HepG2 (cell line): ENCODE results near the gene WDR91. TPM values are rescaled to one million over a fixed set of nuclear protein-coding genes. Genes with fewer than 3 reads are reported as not detected.

Source experiments
- ATAC-seq: fragments of 200-7000 bp; cut with Tn5 transposase; 3 replicates; pipeline ENCODE4 v1.9.1; 2020; ENCODE audit warnings: mild to moderate bottlenecking, moderate library complexity
- BruUV-seq: library from RNA; stranded (reverse); fragments of 400-500 nt; replicated peaks from 2 replicates; lab custom pipeline; 2021; lab: Mats Ljungman, UMichigan
- CTCF ChIA-PET: fragments of 300-600 bp; formaldehyde crosslinking; extraction: SDS; loops from one replicate; lab custom pipeline; 2021; ENCODE audit warnings: low total read pairs, inconsistent platforms, low intra/inter-chr PET ratio; lab: Yijun Ruan, JAX
- POLR2A ChIA-PET: fragments of 350-600 bp; sonication (Branson Sonifier 250); formaldehyde crosslinking; loops from one replicate; lab custom pipeline; 2020; ENCODE audit warnings: antibody characterized with exemption, inconsistent platforms; lab: Yijun Ruan, JAX
- DNase-seq: peaks from one replicate; pipeline ENCODE4 v3.0.0-alpha.2; 2015; ENCODE audit warnings: low spot score
- FAIRE-seq: peaks from 3 replicates; lab custom pipeline; 2011; peaks lifted over from hg19 to GRCh38; lab: Jason Lieb, UNC
- H2AFZ ChIP-seq: one replicate; pipeline ENCODE4 v1.6.1; 2011; ENCODE audit warnings: low read length, inconsistent platforms
- H3K27ac ChIP-seq: fragments of 300-600 bp; 3 replicates; pipeline ENCODE4 v1.8.0; 2011; ENCODE audit warnings: mixed run types, mild to moderate bottlenecking, mixed read lengths, low read length, inconsistent platforms; ENCODE audit not compliant: insufficient read depth; ENCODE audit errors: extremely low read length
- H3K27me3 ChIP-seq, 2 experiments: fragments of 200-600 bp in 1 of 2; 2 replicates in 1 of 2; 3 replicates in 1 of 2; pipeline versions ENCODE4 v1.6.0 to v1.8.0; 2011; ENCODE audit warnings: low read length in 2 of 2, mild to moderate bottlenecking in 2 of 2, moderate library complexity in 2 of 2, inconsistent platforms in 1 of 2; ENCODE audit not compliant: insufficient read depth in 2 of 2, control insufficient read depth in 1 of 2
- H3K36me3 ChIP-seq, 2 experiments: fragments of 200-600 bp in 1 of 2; replicated peaks in 1 of 2; 2 replicates in 1 of 2; 3 replicates in 1 of 2; pipeline versions ENCODE4 v1.5.1 to v1.8.0; 2011; ENCODE audit warnings: low read length in 2 of 2, inconsistent platforms in 1 of 2; ENCODE audit not compliant: insufficient read depth in 2 of 2, control insufficient read depth in 1 of 2
- H3K4me1 ChIP-seq: 2 replicates; pipeline ENCODE4 v1.5.1; 2012; ENCODE audit warnings: low read length, inconsistent platforms; ENCODE audit not compliant: insufficient read depth
- H3K4me2 ChIP-seq: 2 replicates; pipeline ENCODE4 v1.6.0; 2011; ENCODE audit warnings: low read depth, low read length, inconsistent platforms
- H3K4me3 ChIP-seq, 3 experiments: fragments of 200-600 bp in 1 of 3; sonication (generic), shearing (Covaris generic) in 1 of 3; replicated peaks in 1 of 3; 2 replicates each; pipeline ENCODE4 v1.5.1; 2011 to 2016; ENCODE audit warnings: low read length in 3 of 3, inconsistent platforms in 2 of 3, low read depth in 2 of 3, mild to moderate bottlenecking in 2 of 3, control low read depth in 1 of 3, mixed read lengths in 1 of 3; ENCODE audit not compliant: insufficient read depth in 1 of 3
- H3K79me2 ChIP-seq: one replicate; pipeline ENCODE4 v1.6.1; 2011; ENCODE audit warnings: low read length, inconsistent platforms; ENCODE audit not compliant: insufficient read depth
- H3K9ac ChIP-seq: 2 replicates; pipeline ENCODE4 v1.6.0; 2011; ENCODE audit warnings: mild to moderate bottlenecking, low read depth, low read length, inconsistent platforms; ENCODE audit not compliant: insufficient read depth
- H3K9me3 ChIP-seq: 2 replicates; pipeline ENCODE4 v1.5.1; 2012; ENCODE audit warnings: mild to moderate bottlenecking, low read length
- H4K20me1 ChIP-seq: 2 replicates; pipeline ENCODE4 v1.6.0; 2011; ENCODE audit warnings: inconsistent platforms, mild to moderate bottlenecking, low read length, moderate library complexity; ENCODE audit not compliant: insufficient read depth
- ATF7-NPFF ChIP-seq: sonication (generic); formaldehyde crosslinking; IDR thresholded peaks from 2 replicates; pipeline ENCODE4 v1.8.1; 2023; ENCODE audit warnings: mild to moderate bottlenecking, low read depth, missing genetic modification reagents, moderate library complexity
- DNMT1 ChIP-seq: sonication (generic); formaldehyde crosslinking; IDR thresholded peaks from 2 replicates; pipeline ENCODE4 v1.5.1; 2020; ENCODE audit warnings: mild to moderate bottlenecking, missing genetic modification reagents
- FOXK1 ChIP-seq: sonication (generic); formaldehyde crosslinking; IDR thresholded peaks from 2 replicates; pipeline ENCODE4 v1.4.0; 2020; ENCODE audit warnings: low read depth, missing genetic modification reagents, borderline replicate concordance
- KDM4B ChIP-seq: sonication (generic); formaldehyde crosslinking; IDR thresholded peaks from 2 replicates; pipeline ENCODE4 v1.4.0; 2020; ENCODE audit warnings: missing genetic modification reagents
- PHF5A ChIP-seq: IDR thresholded peaks from one replicate; pipeline ENCODE4 v1.6.1; 2018; ENCODE audit warnings: low read depth, missing genetic modification reagents; ENCODE audit not compliant: unreplicated experiment
- PLRG1 ChIP-seq: fragments of 450-650 bp; conservative IDR thresholded peaks from 2 replicates; pipeline ENCODE4 v1.6.1; 2016
- TAF1 ChIP-seq: sonication (generic); formaldehyde crosslinking; IDR thresholded peaks from 2 replicates; pipeline ENCODE4 v1.4.0; 2020; ENCODE audit warnings: missing genetic modification reagents
- ZNF30 ChIP-seq: sonication (generic); formaldehyde crosslinking; IDR thresholded peaks from 2 replicates; pipeline ENCODE4 v1.5.0; 2020; ENCODE audit warnings: mild to moderate bottlenecking, missing genetic modification reagents
- WGBS: methylation state at CpG from one replicate; pipeline ENCODE4 v1.1.6; 2017; ENCODE audit warnings: low lambda C conversion rate; 5-methylcytosine and 5-hydroxymethylcytosine counted together
- in situ Hi-C: cut with HindIII; loops from 2 replicates; pipeline ENCODE4 v1.10.0; 2017; ENCODE audit warnings: low pct_unique_long_range_greater_than_20kb; ENCODE audit not compliant: extremely low pct_ligation_motif_present
- intact Hi-C: fragments of 100-400 bp; cut with micrococcal nuclease; formaldehyde crosslinking; loops from one replicate; pipeline ENCODE4 v1.10.0; 2022; ENCODE audit not compliant: unreplicated experiment
- polyA plus RNA-seq, 8 experiments: library from polyadenylated mRNA; depleted of rRNA in 3 of 8; stranded (reverse) in 7 of 8; unstranded in 1 of 8; fragments of >200 nt; fragmentation: Illumina TruSeq in 4 of 8; extraction: Trizol in 4 of 8; gene quantifications; 2 replicates each; pipeline versions ENCODE4 v1.2.1 to v1.2.3, GENCODE V29; 2011 to 2016; ENCODE audit warnings: low read depth in 4 of 8, missing spikeins in 1 of 8, mixed read lengths in 1 of 8; ENCODE audit not compliant: insufficient read depth in 1 of 8
- total RNA-seq, 5 experiments: library from RNA; depleted of rRNA; stranded (reverse); fragments of >200 nt; fragmentation: Illumina TruSeq; extraction: Trizol; gene quantifications; 2 replicates each; pipeline ENCODE4 v1.2.3, GENCODE V29; 2016; ENCODE audit warnings: low read depth in 1 of 5
- TF ChIP-seq, protein P1 (sequence below): sonication (generic); formaldehyde crosslinking; IDR thresholded peaks from 2 replicates; pipeline ENCODE4 v1.4.0; 2020; ENCODE audit warnings: missing genetic modification reagents
- TF ChIP-seq, protein P2 (sequence below): sonication (generic); formaldehyde crosslinking; IDR thresholded peaks from 2 replicates; pipeline ENCODE4 v1.5.1; 2020; ENCODE audit warnings: mild to moderate bottlenecking, missing genetic modification reagents
- TF ChIP-seq, protein P3 (sequence below): sonication (generic); formaldehyde crosslinking; IDR thresholded peaks from 2 replicates; pipeline ENCODE4 v1.4.0; 2020; ENCODE audit warnings: missing genetic modification reagents, borderline replicate concordance
- TF ChIP-seq, protein P4 (sequence below): sonication (generic); formaldehyde crosslinking; IDR thresholded peaks from 2 replicates; pipeline ENCODE4 v1.9.0; 2021; ENCODE audit warnings: missing genetic modification reagents, borderline replicate concordance
- TF ChIP-seq, protein P5 (sequence below): sonication (generic); formaldehyde crosslinking; IDR thresholded peaks from 2 replicates; pipeline ENCODE4 v1.5.0; 2020; ENCODE audit warnings: mild to moderate bottlenecking, missing genetic modification reagents

The WDR91 gene
- total and polyA plus RNA-seq, 2 of the 13 experiments (the other 11 are each of a cell fraction or from before 2014, with no cell fraction given) = 11.6 to 12.1 TPM

DNA sequence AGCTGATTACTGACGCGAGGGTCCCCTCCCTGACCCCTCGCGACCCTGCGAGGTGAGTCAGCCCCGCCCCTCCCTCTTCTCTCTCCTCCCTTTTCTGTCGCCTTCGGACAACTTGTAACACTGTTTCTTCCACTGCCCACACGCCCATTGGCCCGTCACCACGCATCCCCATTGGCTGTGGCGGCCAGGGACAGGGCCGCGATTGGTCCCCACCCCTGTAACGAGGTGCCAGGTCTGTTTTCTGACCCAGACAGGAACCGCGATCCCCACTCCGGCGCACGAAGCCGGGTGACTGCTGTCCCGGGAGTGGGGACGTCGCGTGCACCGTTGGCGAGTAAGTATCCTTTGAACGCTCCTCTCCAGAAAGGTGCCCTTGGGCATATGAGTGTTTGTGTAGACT lies 22.2 kb upstream of the WDR91 start, which contains the start of gene STRA8:
STRA8 (plus strand) TSS at position 269 of the 400 bp plus-strand sequence. CDS start 6,687 bp downstream, outside the sequence.
- Histone ChIP-seq H3K4me3 (no peak within 1 kb of the TSS), H2AFZ (no peak within 1 kb of the TSS), H3K27ac (no peak within 1 kb of the TSS), H3K4me1 (peaks cover 31% of the 10 kb centered on the region), H3K36me3 (no peaks in the 10 kb centered on the region), H3K4me2 (no peak within 1 kb of the TSS), H3K27me3 (no peaks in the 10 kb centered on the region), H4K20me1 (no peaks in the 10 kb centered on the region), H3K9ac (no peak within 1 kb of the TSS), H3K79me2 (no peaks in the 10 kb centered on the region), H3K9me3 (no peaks in the 10 kb centered on the region)
- no peak for TF ChIP-seq ZNF30 (CRISPR knock-in tag)
- TF ChIP-seq DNMT1 = no peak
- TF ChIP-seq KDM4B = no peak
- TF ChIP-seq, protein P1, sequence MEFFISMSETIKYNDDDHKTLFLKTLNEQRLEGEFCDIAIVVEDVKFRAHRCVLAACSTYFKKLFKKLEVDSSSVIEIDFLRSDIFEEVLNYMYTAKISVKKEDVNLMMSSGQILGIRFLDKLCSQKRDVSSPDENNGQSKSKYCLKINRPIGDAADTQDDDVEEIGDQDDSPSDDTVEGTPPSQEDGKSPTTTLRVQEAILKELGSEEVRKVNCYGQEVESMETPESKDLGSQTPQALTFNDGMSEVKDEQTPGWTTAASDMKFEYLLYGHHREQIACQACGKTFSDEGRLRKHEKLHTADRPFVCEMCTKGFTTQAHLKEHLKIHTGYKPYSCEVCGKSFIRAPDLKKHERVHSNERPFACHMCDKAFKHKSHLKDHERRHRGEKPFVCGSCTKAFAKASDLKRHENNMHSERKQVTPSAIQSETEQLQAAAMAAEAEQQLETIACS (CRISPR knock-in tag) = no peak
- TF ChIP-seq ATF7-NPFF = no peak
- no peak for TF ChIP-seq TAF1
- TF ChIP-seq, protein P2, sequence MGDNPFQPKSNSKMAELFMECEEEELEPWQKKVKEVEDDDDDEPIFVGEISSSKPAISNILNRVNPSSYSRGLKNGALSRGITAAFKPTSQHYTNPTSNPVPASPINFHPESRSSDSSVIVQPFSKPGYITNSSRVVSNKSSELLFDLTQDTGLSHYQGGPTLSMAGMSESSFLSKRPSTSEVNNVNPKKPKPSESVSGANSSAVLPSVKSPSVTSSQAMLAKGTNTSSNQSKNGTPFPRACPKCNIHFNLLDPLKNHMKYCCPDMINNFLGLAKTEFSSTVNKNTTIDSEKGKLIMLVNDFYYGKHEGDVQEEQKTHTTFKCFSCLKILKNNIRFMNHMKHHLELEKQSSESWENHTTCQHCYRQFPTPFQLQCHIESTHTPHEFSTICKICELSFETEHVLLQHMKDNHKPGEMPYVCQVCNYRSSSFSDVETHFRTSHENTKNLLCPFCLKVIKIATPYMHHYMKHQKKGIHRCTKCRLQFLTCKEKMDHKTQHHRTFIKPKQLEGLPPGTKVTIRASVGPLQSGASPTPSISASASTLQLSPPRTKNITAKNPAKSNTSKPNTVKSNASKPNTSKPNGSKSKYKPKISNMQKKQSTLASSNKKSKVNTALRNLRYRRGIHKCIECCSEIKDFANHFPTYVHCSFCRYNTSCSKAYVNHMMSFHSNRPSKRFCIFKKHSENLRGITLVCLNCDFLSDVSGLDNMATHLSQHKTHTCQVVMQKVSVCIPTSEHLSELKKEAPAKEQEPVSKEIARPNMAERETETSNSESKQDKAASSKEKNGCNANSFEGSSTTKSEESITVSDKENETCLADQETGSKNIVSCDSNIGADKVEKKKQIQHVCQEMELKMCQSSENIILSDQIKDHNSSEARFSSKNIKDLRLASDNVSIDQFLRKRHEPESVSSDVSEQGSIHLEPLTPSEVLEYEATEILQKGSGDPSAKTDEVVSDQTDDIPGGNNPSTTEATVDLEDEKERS = no peak
- TF ChIP-seq, protein P3, sequence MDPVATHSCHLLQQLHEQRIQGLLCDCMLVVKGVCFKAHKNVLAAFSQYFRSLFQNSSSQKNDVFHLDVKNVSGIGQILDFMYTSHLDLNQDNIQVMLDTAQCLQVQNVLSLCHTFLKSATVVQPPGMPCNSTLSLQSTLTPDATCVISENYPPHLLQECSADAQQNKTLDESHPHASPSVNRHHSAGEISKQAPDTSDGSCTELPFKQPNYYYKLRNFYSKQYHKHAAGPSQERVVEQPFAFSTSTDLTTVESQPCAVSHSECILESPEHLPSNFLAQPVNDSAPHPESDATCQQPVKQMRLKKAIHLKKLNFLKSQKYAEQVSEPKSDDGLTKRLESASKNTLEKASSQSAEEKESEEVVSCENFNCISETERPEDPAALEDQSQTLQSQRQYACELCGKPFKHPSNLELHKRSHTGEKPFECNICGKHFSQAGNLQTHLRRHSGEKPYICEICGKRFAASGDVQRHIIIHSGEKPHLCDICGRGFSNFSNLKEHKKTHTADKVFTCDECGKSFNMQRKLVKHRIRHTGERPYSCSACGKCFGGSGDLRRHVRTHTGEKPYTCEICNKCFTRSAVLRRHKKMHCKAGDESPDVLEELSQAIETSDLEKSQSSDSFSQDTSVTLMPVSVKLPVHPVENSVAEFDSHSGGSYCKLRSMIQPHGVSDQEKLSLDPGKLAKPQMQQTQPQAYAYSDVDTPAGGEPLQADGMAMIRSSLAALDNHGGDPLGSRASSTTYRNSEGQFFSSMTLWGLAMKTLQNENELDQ (CRISPR knock-in tag) = no peak
- no peak for TF ChIP-seq PLRG1
- TF ChIP-seq, protein P4, sequence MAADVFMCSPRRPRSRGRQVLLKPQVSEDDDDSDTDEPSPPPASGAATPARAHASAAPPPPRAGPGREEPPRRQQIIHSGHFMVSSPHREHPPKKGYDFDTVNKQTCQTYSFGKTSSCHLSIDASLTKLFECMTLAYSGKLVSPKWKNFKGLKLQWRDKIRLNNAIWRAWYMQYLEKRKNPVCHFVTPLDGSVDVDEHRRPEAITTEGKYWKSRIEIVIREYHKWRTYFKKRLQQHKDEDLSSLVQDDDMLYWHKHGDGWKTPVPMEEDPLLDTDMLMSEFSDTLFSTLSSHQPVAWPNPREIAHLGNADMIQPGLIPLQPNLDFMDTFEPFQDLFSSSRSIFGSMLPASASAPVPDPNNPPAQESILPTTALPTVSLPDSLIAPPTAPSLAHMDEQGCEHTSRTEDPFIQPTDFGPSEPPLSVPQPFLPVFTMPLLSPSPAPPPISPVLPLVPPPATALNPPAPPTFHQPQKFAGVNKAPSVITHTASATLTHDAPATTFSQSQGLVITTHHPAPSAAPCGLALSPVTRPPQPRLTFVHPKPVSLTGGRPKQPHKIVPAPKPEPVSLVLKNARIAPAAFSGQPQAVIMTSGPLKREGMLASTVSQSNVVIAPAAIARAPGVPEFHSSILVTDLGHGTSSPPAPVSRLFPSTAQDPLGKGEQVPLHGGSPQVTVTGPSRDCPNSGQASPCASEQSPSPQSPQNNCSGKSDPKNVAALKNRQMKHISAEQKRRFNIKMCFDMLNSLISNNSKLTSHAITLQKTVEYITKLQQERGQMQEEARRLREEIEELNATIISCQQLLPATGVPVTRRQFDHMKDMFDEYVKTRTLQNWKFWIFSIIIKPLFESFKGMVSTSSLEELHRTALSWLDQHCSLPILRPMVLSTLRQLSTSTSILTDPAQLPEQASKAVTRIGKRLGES (CRISPR knock-in tag) = no peak
- TF ChIP-seq PHF5A (CRISPR knock-in tag) = no peak
- no peak for TF ChIP-seq FOXK1
- TF ChIP-seq, protein P5, sequence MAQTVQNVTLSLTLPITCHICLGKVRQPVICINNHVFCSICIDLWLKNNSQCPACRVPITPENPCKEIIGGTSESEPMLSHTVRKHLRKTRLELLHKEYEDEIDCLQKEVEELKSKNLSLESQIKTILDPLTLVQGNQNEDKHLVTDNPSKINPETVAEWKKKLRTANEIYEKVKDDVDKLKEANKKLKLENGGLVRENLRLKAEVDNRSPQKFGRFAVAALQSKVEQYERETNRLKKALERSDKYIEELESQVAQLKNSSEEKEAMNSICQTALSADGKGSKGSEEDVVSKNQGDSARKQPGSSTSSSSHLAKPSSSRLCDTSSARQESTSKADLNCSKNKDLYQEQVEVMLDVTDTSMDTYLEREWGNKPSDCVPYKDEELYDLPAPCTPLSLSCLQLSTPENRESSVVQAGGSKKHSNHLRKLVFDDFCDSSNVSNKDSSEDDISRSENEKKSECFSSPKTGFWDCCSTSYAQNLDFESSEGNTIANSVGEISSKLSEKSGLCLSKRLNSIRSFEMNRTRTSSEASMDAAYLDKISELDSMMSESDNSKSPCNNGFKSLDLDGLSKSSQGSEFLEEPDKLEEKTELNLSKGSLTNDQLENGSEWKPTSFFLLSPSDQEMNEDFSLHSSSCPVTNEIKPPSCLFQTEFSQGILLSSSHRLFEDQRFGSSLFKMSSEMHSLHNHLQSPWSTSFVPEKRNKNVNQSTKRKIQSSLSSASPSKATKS (CRISPR knock-in tag) = no peak
- no peak for FAIRE-seq
- intact Hi-C loops = no loop called here
- BruUV-seq = no TSS peak
- DNase-seq = no peak
- WGBS = 82% methylated on average over 28 of the region's 28 CpGs
- ChIA-PET CTCF (no interaction called here), POLR2A (no interaction called here)
- no peak for ATAC-seq
- in situ Hi-C loops = no loop called here
